Erythroblast (primary cell): ENCODE measurements around the gene LY6G6D.
A peak's percentile ranks its signal among the peaks of the same experiment; 100 is the strongest.

Experiments used
- GATA1 ChIP-seq: IDR thresholded peaks from 2 replicates; pipeline ENCODE4 v1.6.1; 2011; ENCODE audit warnings: low read depth, mild to moderate bottlenecking, control low read depth, low read length, moderate library complexity
- POLR2A ChIP-seq: IDR thresholded peaks from 2 replicates; pipeline ENCODE4 v1.6.1; 2011; ENCODE audit warnings: mild to moderate bottlenecking, low read length

GRCh38 chr6:31729515-31729978, 14.4 kb downstream of the LY6G6D start:
- TF ChIP-seq POLR2A, result peak; percentile 64
- no peak for TF ChIP-seq GATA1
